PC-3 (cell line): ENCODE measurements around the gene ALDH5A1. TPM values are rescaled to one million over a fixed set of nuclear protein-coding genes. Genes with fewer than 3 reads are reported as not detected.

Experiments used
- ATAC-seq: fragments of 200-7000 bp; cut with Tn5 transposase; 2 replicates; pipeline ENCODE4 v1.9.1; 2020; ENCODE audit warnings: mild to moderate bottlenecking, moderate library complexity
- BruUV-seq: library from RNA; stranded (reverse); fragments of 400-500 nt; replicated peaks from 2 replicates; lab custom pipeline; 2021; lab: Mats Ljungman, UMichigan
- CTCF ChIA-PET: fragments of 300-600 bp; sonication (Branson Sonifier 250); formaldehyde crosslinking; loops from one replicate; lab custom pipeline; 2022; ENCODE audit warnings: antibody characterized with exemption; lab: Charles Lee
- POLR2A ChIA-PET: fragments of 300-600 bp; sonication (Branson Sonifier 250); formaldehyde crosslinking; loops from one replicate; lab custom pipeline; 2022; ENCODE audit warnings: antibody characterized with exemption; ENCODE audit not compliant: unreplicated experiment; lab: Charles Lee
- DNase-seq: peaks from one replicate; pipeline ENCODE4 v3.0.0-alpha.2; 2015
- H2AFZ ChIP-seq: fragments of 300-600 bp; sonication (generic); 2 replicates; pipeline ENCODE4 v1.6.0; 2016; ENCODE audit warnings: antibody characterized with exemption, low read length
- H3F3A ChIP-seq: fragments of 300-600 bp; sonication (generic); one replicate; pipeline ENCODE4 v1.6.0; 2017; ENCODE audit warnings: antibody characterized with exemption, low read length, control low read depth, mild to moderate bottlenecking; ENCODE audit not compliant: unreplicated experiment
- H3K27ac ChIP-seq: fragments of 300-600 bp; sonication (generic); 2 replicates; pipeline ENCODE4 v1.5.1; 2016; ENCODE audit warnings: mild to moderate bottlenecking, low read length
- H3K27me3 ChIP-seq: fragments of 300-600 bp; sonication (generic); 2 replicates; pipeline ENCODE4 v1.6.1; 2016; ENCODE audit warnings: low read length, mixed read lengths
- H3K36me3 ChIP-seq: fragments of 300-600 bp; sonication (generic); 2 replicates; pipeline ENCODE4 v1.6.1; 2016; ENCODE audit warnings: low read depth, mixed run types, low read length, mixed read lengths
- H3K4me1 ChIP-seq: fragments of 300-600 bp; sonication (generic); 2 replicates; pipeline ENCODE4 v1.5.1; 2016; ENCODE audit warnings: low read length; ENCODE audit not compliant: insufficient read depth
- H3K4me2 ChIP-seq: fragments of 300-600 bp; sonication (generic); 2 replicates; pipeline ENCODE4 v1.6.0; 2016; ENCODE audit warnings: low read length
- H3K4me3 ChIP-seq: fragments of 300-600 bp; sonication (generic); 2 replicates; pipeline ENCODE4 v1.5.1; 2016; ENCODE audit warnings: mild to moderate bottlenecking, low read length, mixed read lengths
- H3K79me2 ChIP-seq: fragments of 300-600 bp; sonication (generic); 2 replicates; pipeline ENCODE4 v1.6.1; 2017; ENCODE audit warnings: low read length, mixed read lengths
- H3K9ac ChIP-seq: fragments of 300-600 bp; sonication (generic); 2 replicates; pipeline ENCODE4 v1.6.0; 2016; ENCODE audit warnings: mild to moderate bottlenecking, low read length
- H3K9me2 ChIP-seq: fragments of 300-600 bp; sonication (generic); replicated peaks from 2 replicates; pipeline ENCODE4 v1.6.1; 2016; ENCODE audit warnings: mixed run types, low read length, mixed read lengths
- H3K9me3 ChIP-seq: fragments of 300-600 bp; sonication (generic); 2 replicates; pipeline ENCODE4 v1.6.1; 2016; ENCODE audit warnings: low read length, mixed read lengths
- H4K20me1 ChIP-seq: fragments of 300-600 bp; sonication (generic); 2 replicates; pipeline ENCODE4 v1.6.1; 2016; ENCODE audit warnings: low read length, mixed read lengths
- EZH2 ChIP-seq: fragments of 300-600 bp; sonication (generic); IDR thresholded peaks from one replicate; pipeline ENCODE4 v1.6.1; 2017; ENCODE audit warnings: antibody characterized with exemption, mild to moderate bottlenecking, low read length; ENCODE audit not compliant: unreplicated experiment
- EZH2phosphoT487 ChIP-seq: fragments of 300-600 bp; sonication (generic); IDR thresholded peaks from 2 replicates; pipeline ENCODE4 v1.6.1; 2018; ENCODE audit warnings: mild to moderate bottlenecking, antibody characterized with exemption, low read length, borderline replicate concordance
- intact Hi-C: fragments of 100-400 bp; cut with micrococcal nuclease; formaldehyde crosslinking; loops from 2 replicates; pipeline ENCODE4 v1.9.0; 2023
- total RNA-seq: library from RNA; depleted of rRNA; stranded (reverse); fragments of >200 nt; gene quantifications from 2 replicates; pipeline ENCODE4 v1.2.3, GENCODE V29; 2014
- TF ChIP-seq, protein P1 (sequence below): fragments of 300-600 bp; sonication (generic); conservative IDR thresholded peaks from 2 replicates; pipeline ENCODE4 v1.5.1; 2017; ENCODE audit warnings: antibody characterized with exemption, low read depth, mild to moderate bottlenecking, low read length

Gene ALDH5A1
- total RNA-seq, 1 experiment from 2014 or later: 11.9 TPM

DNA sequence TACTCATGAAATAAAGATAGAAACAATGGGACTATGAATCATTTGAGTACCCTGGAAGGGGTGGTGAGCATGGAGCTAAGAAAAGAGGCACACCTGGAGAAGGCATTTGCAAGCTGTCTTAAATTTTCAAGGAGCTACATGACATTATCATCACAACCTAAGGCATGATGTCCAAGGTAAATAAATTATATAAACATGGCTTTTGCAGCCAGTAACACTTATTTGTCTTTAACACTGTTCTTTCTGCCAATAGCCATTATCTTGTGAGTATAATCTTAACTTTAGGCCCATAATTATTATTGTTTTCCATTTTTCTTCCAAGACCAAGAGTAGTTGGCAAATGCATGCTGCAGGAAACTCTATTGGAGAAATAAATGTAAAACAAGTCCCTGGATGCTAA is 63.7 kb downstream of the ALDH5A1 start:
- H3K27me3 ChIP-seq: no peaks in the 10 kb centered on the region
- CTCF ChIA-PET: no interaction called here
- H3K27ac ChIP-seq: no peak overlapping the region
- POLR2A ChIA-PET: no interaction called here
- no peaks in the 10 kb centered on the region for H3K9me3 ChIP-seq
- H3K9me2 ChIP-seq: no peaks in the 10 kb centered on the region
- H2AFZ ChIP-seq: no peak overlapping the region
- TF ChIP-seq EZH2phosphoT487: no peak
- H3F3A ChIP-seq: no peaks in the 10 kb centered on the region
- no peaks in the 10 kb centered on the region for H3K4me1 ChIP-seq
- intact Hi-C loops: no loop called here
- ATAC-seq: no peak
- no peaks in the 10 kb centered on the region for H3K79me2 ChIP-seq
- no peak for DNase-seq
- no peak overlapping the region for H3K4me2 ChIP-seq
- H3K36me3 ChIP-seq: no peaks in the 10 kb centered on the region
- BruUV-seq: no TSS peak
- H3K4me3 ChIP-seq: no peak overlapping the region
- H3K9ac ChIP-seq: no peak overlapping the region
- no peaks in the 10 kb centered on the region for H4K20me1 ChIP-seq

DNA sequence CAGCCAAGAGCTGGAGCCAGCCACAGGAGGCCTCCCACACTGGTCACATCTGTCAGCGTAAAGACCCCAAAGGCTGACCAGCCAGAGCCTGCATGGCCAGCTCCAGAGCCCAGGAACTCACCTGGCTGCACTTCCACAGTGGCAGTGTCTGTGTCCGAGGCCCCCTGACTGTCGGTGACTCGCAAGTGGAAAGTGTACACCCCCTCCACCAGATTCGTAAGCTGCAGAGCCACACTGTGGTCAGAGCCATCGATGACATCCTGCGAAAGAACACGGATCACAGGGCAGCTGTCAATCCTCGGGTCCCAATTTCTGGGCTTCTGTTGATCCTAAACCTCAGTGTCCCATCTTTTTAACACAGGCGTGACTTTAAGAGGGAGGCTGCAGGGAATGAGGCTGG is 69.3 kb downstream of the ALDH5A1 start:
- no peak overlapping the region for H3K27ac ChIP-seq
- CTCF ChIA-PET: no interaction called here
- no peaks in the 10 kb centered on the region for H3K9me3 ChIP-seq
- TF ChIP-seq EZH2 (no peak), EZH2phosphoT487 (no peak)
- TF ChIP-seq, protein P1, sequence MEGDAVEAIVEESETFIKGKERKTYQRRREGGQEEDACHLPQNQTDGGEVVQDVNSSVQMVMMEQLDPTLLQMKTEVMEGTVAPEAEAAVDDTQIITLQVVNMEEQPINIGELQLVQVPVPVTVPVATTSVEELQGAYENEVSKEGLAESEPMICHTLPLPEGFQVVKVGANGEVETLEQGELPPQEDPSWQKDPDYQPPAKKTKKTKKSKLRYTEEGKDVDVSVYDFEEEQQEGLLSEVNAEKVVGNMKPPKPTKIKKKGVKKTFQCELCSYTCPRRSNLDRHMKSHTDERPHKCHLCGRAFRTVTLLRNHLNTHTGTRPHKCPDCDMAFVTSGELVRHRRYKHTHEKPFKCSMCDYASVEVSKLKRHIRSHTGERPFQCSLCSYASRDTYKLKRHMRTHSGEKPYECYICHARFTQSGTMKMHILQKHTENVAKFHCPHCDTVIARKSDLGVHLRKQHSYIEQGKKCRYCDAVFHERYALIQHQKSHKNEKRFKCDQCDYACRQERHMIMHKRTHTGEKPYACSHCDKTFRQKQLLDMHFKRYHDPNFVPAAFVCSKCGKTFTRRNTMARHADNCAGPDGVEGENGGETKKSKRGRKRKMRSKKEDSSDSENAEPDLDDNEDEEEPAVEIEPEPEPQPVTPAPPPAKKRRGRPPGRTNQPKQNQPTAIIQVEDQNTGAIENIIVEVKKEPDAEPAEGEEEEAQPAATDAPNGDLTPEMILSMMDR: no peak
- POLR2A ChIA-PET: no interaction called here
- H3K9me2 ChIP-seq: no peaks in the 10 kb centered on the region
- ATAC-seq (no peak; the same call in 1 of the 2 replicates), DNase-seq (no peak)
- peaks cover 4% of the 10 kb centered on the region; the same call in 1 of the 2 replicates for H3K4me1 ChIP-seq
- H4K20me1 ChIP-seq: no peaks in the 10 kb centered on the region
- no peak overlapping the region for H3K4me3 ChIP-seq
- no peak overlapping the region for H2AFZ ChIP-seq
- no TSS peak for BruUV-seq
- H3K36me3 ChIP-seq: no peaks in the 10 kb centered on the region
- H3K9ac ChIP-seq: no peak overlapping the region
- H3K4me2 ChIP-seq: no peak overlapping the region
- no peaks in the 10 kb centered on the region for H3K27me3 ChIP-seq
- H3F3A ChIP-seq: no peaks in the 10 kb centered on the region
- intact Hi-C loops: loop anchor here (5.0 kb wide), 1 partner anchor 37 kb away; no protein-coding TSS in a partner anchor
- H3K79me2 ChIP-seq: no peaks in the 10 kb centered on the region

DNA sequence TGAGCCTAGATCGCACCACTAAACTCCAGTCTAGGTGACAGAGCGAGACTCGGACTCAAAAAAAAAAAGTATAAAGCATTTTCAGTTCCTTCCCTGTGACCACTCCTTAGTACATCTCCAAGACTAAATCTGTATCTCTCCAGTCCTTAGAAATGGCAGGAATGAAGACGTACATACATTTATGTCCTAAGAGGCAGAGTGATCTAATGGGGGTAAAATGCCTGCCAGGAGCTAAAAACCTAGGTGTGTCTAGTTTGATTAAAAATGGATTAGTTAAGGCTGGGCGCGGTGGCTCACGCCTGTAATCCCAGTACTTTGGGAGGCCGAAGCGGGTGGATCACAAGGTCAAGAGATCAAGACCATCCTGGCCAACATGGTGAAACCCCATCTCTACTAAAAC is 70.4 kb downstream of the ALDH5A1 start:
- Histone ChIP-seq H2AFZ (no peak overlapping the region), H3K36me3 (no peaks in the 10 kb centered on the region), H3K27ac (no peak overlapping the region), H4K20me1 (no peaks in the 10 kb centered on the region), H3K9me2 (no peaks in the 10 kb centered on the region), H3K27me3 (no peaks in the 10 kb centered on the region), H3K9ac (no peak overlapping the region), H3F3A (no peaks in the 10 kb centered on the region), H3K4me1 (peaks cover 4% of the 10 kb centered on the region; the same call in 1 of the 2 replicates), H3K79me2 (no peaks in the 10 kb centered on the region), H3K9me3 (no peaks in the 10 kb centered on the region), H3K4me3 (no peak overlapping the region), H3K4me2 (no peak overlapping the region)
- no peak for DNase-seq
- ChIA-PET POLR2A (no interaction called here), CTCF (no interaction called here)
- intact Hi-C loops: no loop called here
- TF ChIP-seq EZH2 (no peak), EZH2phosphoT487 (no peak)
- TF ChIP-seq, protein P1: no peak
- ATAC-seq: no peak
- BruUV-seq: no TSS peak
